ENCODE results near the gene B3GNT3. TPM values are rescaled to one million over a fixed set of nuclear protein-coding genes. Genes with fewer than 3 reads are reported as not detected.
"Not testable (repeated sequence)": the region's sequence is repeated elsewhere in the genome, so short reads cannot be mapped to it uniquely, and the experiment has no call there.

Gene B3GNT3
- total and polyA plus RNA-seq, 4 donors, result 0.42 to 4.5 (median 1.9) TPM; not detected in 1

DNA sequence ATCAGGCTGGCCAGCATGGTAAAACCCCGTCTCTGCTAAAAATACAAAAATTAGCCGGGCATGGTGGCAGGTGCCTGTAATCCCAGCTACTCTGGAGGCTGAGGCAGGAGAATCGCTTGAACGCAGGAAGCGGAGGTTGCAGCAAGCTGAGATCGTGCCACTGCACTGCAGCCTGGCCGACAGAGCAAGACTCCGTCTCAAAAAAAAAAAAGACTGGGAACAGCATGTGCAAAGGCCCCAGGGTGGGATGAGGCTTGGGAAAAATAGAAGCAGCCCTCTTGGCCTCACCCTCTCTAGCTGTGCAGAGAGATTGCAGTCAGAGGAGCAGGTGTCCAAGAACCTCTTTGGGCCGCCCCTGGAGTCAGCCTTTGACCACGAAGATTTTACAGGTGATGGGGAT is 17.1 kb upstream of the B3GNT3 start:
- not testable (repeated sequence) for H3K27ac ChIP-seq (ENCODE audit: low read depth in 1 of 2, low read length in 2 of 2); H3K4me3 ChIP-seq (ENCODE audit: low read length in 2 of 2); ATAC-seq (ENCODE audit: low FRiP score); H3K36me3 ChIP-seq (ENCODE audit: control insufficient read depth in 1 of 2, insufficient read depth in 2 of 2, low read length in 1 of 2); DNase-seq; H3K27me3 ChIP-seq (ENCODE audit: control insufficient read depth in 1 of 2, insufficient read depth in 2 of 2, low read length in 1 of 2); H3K9me3 ChIP-seq (ENCODE audit: control insufficient read depth, low read length); H3K4me1 ChIP-seq (ENCODE audit: control insufficient read depth in 1 of 2, insufficient read depth in 2 of 2, low read length in 2 of 2)
- 72 to 73% methylated on average over 10 of the region's 10 CpGs for WGBS, 2 donors
- intact Hi-C loops (cut with DNase I), result loop anchor here in 1 of 2 donors (5.0 kb wide), 1 partner anchor 76 kb away; no protein-coding TSS in a partner anchor

DNA sequence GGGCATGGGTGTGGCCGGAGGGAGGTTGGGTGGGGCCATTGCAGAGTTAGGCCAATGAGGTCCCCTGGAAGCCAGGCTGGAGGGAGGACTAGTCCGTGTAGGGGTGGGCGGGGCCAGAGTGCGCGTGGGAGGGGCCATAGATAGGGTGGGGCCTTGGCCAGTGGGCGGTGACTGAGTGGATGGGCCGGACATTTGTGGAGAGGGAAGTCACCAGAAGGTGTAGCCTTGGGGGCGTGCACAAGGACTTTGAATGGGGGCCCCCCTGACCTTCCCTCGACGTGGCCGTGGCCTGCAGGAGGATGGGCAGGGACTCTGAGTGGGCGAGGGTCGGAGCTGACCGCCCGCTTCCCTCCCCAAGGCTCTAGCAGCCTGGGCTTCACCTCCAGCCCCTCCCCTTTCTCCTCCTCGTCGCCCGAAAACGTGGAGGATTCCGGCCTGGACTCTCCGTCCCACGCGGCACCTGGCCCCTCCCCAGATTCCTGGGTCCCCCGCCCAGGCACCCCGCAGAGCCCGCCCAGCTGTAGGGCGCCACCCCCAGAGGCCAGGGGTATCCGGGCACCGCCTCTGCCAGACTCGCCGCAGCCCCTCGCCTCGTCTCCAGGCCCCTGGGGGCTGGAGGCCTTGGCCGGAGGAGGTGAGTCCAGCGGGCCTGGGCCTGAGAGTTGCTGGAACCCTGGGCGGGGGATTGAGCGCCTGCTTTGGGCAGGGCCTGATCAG is 16.5 kb upstream of the B3GNT3 start:
- no peak overlapping the region for H3K4me3 ChIP-seq (ENCODE audit: low read length in 2 of 2)
- no peaks in the 10 kb centered on the region for H3K27me3 ChIP-seq (ENCODE audit: control insufficient read depth in 1 of 2, insufficient read depth in 2 of 2, low read length in 1 of 2)
- H3K36me3 ChIP-seq (ENCODE audit: control insufficient read depth in 1 of 2, insufficient read depth in 2 of 2, low read length in 1 of 2), result no peaks in the 10 kb centered on the region
- H3K9me3 ChIP-seq (ENCODE audit: control insufficient read depth, low read length), result no peaks in the 10 kb centered on the region
- no peaks in the 10 kb centered on the region for H3K4me1 ChIP-seq (ENCODE audit: control insufficient read depth in 1 of 2, insufficient read depth in 2 of 2, low read length in 2 of 2)
- ATAC-seq (ENCODE audit: low FRiP score) (peak; percentile 53), DNase-seq (peak; percentile 79 to 88)
- H3K27ac ChIP-seq (ENCODE audit: low read depth in 1 of 2, low read length in 2 of 2), result no peak overlapping the region
- WGBS, 2 donors, result 3 to 6% methylated on average over 23 to 37 of the region's 37 CpGs
- intact Hi-C loops (cut with DNase I), result loop anchor here in 1 of 2 donors (5.0 kb wide), 1 partner anchor 76 kb away; no protein-coding TSS in a partner anchor

DNA sequence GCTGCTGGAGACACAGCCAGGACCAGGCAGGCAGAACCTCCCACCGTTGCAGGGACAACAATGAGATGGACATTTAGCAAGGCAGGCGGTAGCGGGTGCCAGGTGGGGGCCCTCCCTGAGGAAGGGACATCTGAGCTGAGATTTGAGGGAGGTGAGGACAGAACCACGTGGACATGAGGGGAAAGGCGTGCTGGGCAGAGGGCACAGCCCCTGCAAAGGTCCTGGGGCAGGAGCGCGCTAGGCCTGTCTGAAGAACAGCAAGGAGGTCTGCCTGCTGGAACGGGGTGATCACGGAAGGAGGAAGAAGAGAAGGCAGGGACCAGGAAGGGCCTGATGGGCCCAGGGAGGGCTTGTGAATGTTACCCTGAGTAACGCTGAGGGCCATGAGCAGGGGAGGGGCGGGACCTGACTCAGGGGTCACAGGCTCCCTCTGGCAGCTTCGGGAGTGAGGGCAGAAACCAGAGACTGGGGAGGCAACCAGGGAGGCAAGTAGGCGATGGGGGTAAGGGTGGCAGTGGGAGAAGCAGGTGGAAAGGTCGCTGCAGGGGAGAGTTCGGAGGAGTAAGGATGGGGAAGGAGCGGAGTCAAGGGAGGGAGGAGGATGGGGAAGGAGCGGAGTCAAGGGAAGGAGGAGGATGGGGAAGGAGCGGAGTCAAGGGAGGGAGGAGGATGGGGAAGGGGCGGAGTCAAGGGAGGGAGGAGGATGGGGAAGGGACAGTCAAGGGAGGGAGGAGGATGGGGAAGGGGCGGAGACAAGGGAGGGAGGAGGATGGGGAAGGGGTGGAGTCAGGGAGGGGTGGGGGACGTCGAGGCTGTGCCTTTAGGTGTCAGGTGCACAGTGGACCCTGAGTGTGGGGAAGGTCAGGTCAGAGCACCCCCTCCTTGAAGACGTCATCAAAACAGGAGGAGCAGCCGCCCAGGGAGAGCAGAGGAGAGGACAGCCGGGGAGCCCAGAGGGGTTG is 15.7 kb upstream of the B3GNT3 start:
- H3K27me3 ChIP-seq (ENCODE audit: control insufficient read depth in 1 of 2, insufficient read depth in 2 of 2, low read length in 1 of 2), result no peaks in the 10 kb centered on the region
- no peak overlapping the region for H3K27ac ChIP-seq (ENCODE audit: low read depth in 1 of 2, low read length in 2 of 2)
- intact Hi-C loops (cut with DNase I), result loop anchor here in 1 of 2 donors (5.0 kb wide), 1 partner anchor 77 kb away; no protein-coding TSS in a partner anchor
- DNase-seq (peak in 1 of 2 donors; percentile 80), ATAC-seq (ENCODE audit: low FRiP score) (no peak)
- H3K36me3 ChIP-seq (ENCODE audit: control insufficient read depth in 1 of 2, insufficient read depth in 2 of 2, low read length in 1 of 2), result no peaks in the 10 kb centered on the region
- H3K4me3 ChIP-seq (ENCODE audit: low read length in 2 of 2), result no peak overlapping the region
- H3K9me3 ChIP-seq (ENCODE audit: control insufficient read depth, low read length), result no peaks in the 10 kb centered on the region
- H3K4me1 ChIP-seq (ENCODE audit: control insufficient read depth in 1 of 2, insufficient read depth in 2 of 2, low read length in 2 of 2), result no peaks in the 10 kb centered on the region
- 12 to 14% methylated on average over 23 to 25 of the region's 25 CpGs for WGBS, 2 donors

DNA sequence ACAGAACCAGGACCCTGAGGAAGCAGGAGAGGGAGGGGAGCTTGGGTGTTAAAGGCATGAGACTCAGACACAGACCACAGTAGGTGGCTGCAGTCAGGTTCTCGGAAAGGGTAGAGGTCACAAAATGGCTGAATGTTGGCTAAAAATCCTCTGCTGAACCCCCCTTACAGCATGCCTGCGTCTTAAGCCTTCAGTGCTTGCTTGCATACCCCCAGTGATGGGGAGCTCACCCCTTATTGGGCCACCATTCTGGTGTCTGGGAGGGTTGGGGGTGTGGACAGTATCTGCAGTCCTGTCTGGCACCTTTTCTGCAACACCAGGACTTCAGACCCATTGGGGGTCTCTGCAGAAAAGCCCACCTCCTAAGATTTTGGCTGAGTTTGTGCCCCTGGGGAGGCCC is 14.2 kb upstream of the B3GNT3 start:
- 79 to 91% methylated on average over 2 of the region's 2 CpGs for WGBS, 2 donors
- no peak for DNase-seq
- H3K27me3 ChIP-seq (ENCODE audit: control insufficient read depth in 1 of 2, insufficient read depth in 2 of 2, low read length in 1 of 2), result no peaks in the 10 kb centered on the region

DNA sequence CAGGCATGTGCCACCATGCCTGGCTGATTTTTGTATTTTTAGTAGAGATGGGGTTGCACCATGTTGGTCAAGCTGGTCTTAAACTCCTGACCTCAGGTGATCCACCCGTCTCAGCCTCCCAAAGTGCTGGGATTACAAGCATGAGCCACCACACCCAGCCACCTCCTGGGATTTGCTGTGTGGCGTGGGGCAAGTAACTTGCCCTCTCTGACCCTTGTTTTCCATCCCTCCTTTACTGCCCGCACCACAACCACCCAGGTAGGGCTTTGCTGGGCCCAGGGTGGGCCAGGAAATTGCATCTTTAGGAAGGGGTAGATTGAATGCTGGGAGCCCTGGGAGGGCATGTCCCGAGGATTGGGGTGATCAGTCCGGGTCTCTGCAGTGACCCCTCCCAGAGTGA is 11.2 kb upstream of the B3GNT3 start:
- WGBS, 2 donors, result 71 to 72% methylated on average over 5 of the region's 5 CpGs
- H3K9me3 ChIP-seq (ENCODE audit: control insufficient read depth, low read length); H3K27me3 ChIP-seq (ENCODE audit: control insufficient read depth in 1 of 2, insufficient read depth in 2 of 2, low read length in 1 of 2); intact Hi-C loops (cut with DNase I); H3K4me3 ChIP-seq (ENCODE audit: low read length in 2 of 2); DNase-seq; ATAC-seq (ENCODE audit: low FRiP score); H3K36me3 ChIP-seq (ENCODE audit: control insufficient read depth in 1 of 2, insufficient read depth in 2 of 2, low read length in 1 of 2); H3K27ac ChIP-seq (ENCODE audit: low read depth in 1 of 2, low read length in 2 of 2); H3K4me1 ChIP-seq (ENCODE audit: control insufficient read depth in 1 of 2, insufficient read depth in 2 of 2, low read length in 2 of 2): not testable (repeated sequence)

More for the DNA sequence above, 14.2 kb upstream of the B3GNT3 start:
- no peaks in the 10 kb centered on the region for H3K9me3 ChIP-seq (ENCODE audit: control insufficient read depth, low read length)
- intact Hi-C loops (cut with DNase I), result no loop called here
- ATAC-seq (ENCODE audit: low FRiP score), result no peak
- no peak overlapping the region for H3K27ac ChIP-seq (ENCODE audit: low read depth in 1 of 2, low read length in 2 of 2)
- no peak overlapping the region for H3K4me3 ChIP-seq (ENCODE audit: low read length in 2 of 2)
- no peaks in the 10 kb centered on the region for H3K36me3 ChIP-seq (ENCODE audit: control insufficient read depth in 1 of 2, insufficient read depth in 2 of 2, low read length in 1 of 2)
- H3K4me1 ChIP-seq (ENCODE audit: control insufficient read depth in 1 of 2, insufficient read depth in 2 of 2, low read length in 2 of 2), result no peaks in the 10 kb centered on the region

DNA sequence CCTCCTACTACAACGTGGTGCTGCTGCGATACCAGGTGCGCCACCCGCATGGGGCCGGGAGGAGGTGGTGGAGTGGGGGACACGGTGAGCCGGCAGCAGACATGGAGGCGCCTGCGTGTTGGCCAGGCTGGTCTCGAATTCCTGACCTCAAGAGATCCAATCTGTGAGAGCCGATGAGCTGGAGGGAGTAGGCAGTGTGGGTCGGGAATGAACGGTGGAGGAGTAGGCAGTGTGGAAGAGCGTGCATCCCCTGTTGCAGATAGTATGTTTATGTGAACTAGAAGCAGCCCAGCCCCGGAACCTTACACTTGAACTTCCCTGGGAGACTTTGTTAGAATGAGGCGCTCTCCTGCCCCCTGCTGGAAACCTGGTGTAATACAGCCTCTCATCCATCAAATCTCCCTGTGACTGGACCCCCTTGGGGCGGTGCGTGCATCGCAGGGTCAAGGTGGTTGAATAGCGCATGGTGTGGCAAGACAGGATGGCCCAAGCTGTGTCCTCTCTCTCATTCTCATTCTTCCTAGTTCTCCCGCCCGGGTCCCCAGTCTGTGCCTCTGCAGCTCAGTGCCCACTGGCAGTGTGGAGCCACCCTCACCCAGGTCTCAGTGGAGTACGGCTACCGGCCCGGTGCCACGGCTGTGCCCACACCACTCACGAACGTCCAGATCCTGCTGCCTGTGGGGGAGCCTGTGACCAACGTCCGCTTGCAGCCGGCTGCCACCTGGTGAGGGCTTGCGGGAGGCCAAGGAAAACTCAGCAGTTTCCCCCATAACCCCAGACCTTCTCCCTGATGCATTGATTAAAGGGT is 10.5 kb upstream of the B3GNT3 start:
- WGBS, 2 donors, result 35 to 40% methylated on average over 32 of the region's 32 CpGs
- no peak overlapping the region for H3K4me3 ChIP-seq (ENCODE audit: low read length in 2 of 2)
- no peaks in the 10 kb centered on the region for H3K4me1 ChIP-seq (ENCODE audit: control insufficient read depth in 1 of 2, insufficient read depth in 2 of 2, low read length in 2 of 2)
- ATAC-seq (ENCODE audit: low FRiP score), result peak; percentile 53
- no peak overlapping the region for H3K27ac ChIP-seq (ENCODE audit: low read depth in 1 of 2, low read length in 2 of 2)
- peak; percentile 78 to 85 for DNase-seq
- intact Hi-C loops (cut with DNase I), result no loop called here
- H3K36me3 ChIP-seq (ENCODE audit: control insufficient read depth in 1 of 2, insufficient read depth in 2 of 2, low read length in 1 of 2), result no peaks in the 10 kb centered on the region
- no peaks in the 10 kb centered on the region for H3K27me3 ChIP-seq (ENCODE audit: control insufficient read depth in 1 of 2, insufficient read depth in 2 of 2, low read length in 1 of 2)
- peaks cover 2% of the 10 kb centered on the region for H3K9me3 ChIP-seq (ENCODE audit: control insufficient read depth, low read length)

DNA sequence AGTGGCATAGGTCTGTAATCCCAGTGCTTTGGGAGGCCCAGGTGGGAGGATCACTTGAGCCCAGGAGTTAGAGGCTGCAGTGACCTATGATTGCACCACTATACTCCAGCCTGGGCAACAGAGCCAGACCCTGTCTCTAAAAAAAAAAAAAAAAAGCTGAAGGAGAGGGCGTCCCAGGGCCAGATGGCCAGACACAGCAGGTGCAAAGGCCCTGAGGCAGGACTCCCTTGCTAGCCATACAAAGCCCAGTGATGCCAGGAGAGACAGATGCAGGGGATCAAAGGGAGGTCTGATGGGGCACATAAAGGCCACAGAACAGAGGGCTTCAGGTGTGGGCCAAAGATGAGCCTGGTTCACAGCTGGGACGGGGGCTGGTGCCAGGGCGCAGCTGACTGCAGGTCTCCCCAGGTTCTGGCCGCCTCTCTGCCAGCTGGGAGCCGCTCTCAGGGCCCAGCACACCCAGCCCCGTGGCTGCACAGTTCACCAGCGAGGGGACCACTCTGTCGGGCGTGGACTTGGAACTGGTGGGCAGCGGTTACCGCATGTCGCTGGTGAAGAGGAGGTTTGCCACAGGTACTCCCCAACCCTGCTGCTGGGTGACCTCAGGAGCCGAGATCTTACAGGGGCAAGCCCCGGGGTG is 7.5 kb upstream of the B3GNT3 start:
- intact Hi-C loops (cut with DNase I), result no loop called here
- peaks cover 2% of the 10 kb centered on the region for H3K9me3 ChIP-seq (ENCODE audit: control insufficient read depth, low read length)
- no peak for DNase-seq
- H3K36me3 ChIP-seq (ENCODE audit: control insufficient read depth in 1 of 2, insufficient read depth in 2 of 2, low read length in 1 of 2), result no peaks in the 10 kb centered on the region
- H3K27ac ChIP-seq (ENCODE audit: low read depth in 1 of 2, low read length in 2 of 2), result no peak overlapping the region
- 90 to 92% methylated on average over 14 of the region's 14 CpGs for WGBS, 2 donors
- no peaks in the 10 kb centered on the region for H3K27me3 ChIP-seq (ENCODE audit: control insufficient read depth in 1 of 2, insufficient read depth in 2 of 2, low read length in 1 of 2)
- H3K4me3 ChIP-seq (ENCODE audit: low read length in 2 of 2), result no peak overlapping the region
- ATAC-seq (ENCODE audit: low FRiP score), result no peak
- no peaks in the 10 kb centered on the region for H3K4me1 ChIP-seq (ENCODE audit: control insufficient read depth in 1 of 2, insufficient read depth in 2 of 2, low read length in 2 of 2)

DNA sequence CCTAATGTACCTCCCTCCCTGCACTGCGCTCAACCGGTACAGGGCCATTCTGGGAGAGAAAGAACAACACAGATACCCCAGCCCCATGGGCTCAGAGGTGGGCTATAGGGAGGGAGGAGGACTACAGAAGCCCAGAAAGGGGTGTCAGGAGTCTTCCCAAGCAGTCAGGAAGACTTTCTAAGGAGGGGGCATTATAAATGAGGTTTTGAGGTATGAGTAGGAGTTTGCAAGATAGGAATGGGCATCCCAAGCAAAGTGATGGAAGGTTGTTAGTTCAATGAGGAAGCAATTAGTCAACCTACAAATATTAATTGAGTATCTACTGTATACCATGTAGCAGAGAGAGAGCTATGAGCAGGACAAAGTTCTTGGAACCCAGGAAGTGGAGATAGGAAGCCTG is 6.3 kb upstream of the B3GNT3 start:
- no peaks in the 10 kb centered on the region for H3K36me3 ChIP-seq (ENCODE audit: control insufficient read depth in 1 of 2, insufficient read depth in 2 of 2, low read length in 1 of 2)
- H3K4me1 ChIP-seq (ENCODE audit: control insufficient read depth in 1 of 2, insufficient read depth in 2 of 2, low read length in 2 of 2), result no peaks in the 10 kb centered on the region
- DNase-seq (no peak), ATAC-seq (ENCODE audit: low FRiP score) (no peak)
- WGBS, 2 donors, result 96% methylated on average over 2 of the region's 2 CpGs
- intact Hi-C loops (cut with DNase I), result no loop called here
- peaks cover 2% of the 10 kb centered on the region for H3K9me3 ChIP-seq (ENCODE audit: control insufficient read depth, low read length)
- no peak overlapping the region for H3K27ac ChIP-seq (ENCODE audit: low read depth in 1 of 2, low read length in 2 of 2)
- H3K4me3 ChIP-seq (ENCODE audit: low read length in 2 of 2), result no peak overlapping the region
- H3K27me3 ChIP-seq (ENCODE audit: control insufficient read depth in 1 of 2, insufficient read depth in 2 of 2, low read length in 1 of 2), result no peaks in the 10 kb centered on the region
